A549 (cell line): ENCODE results near the gene LACRT.

Experiments used
- ESRRA ChIP-seq: fragments of 150-350 bp; IDR thresholded peaks from 2 replicates; pipeline ENCODE4 v1.6.1; 2014; ENCODE audit warnings: mild to moderate bottlenecking, low read length, borderline replicate concordance
- KDM1A ChIP-seq: fragments of 200-600 bp; sonication (generic); IDR thresholded peaks from 2 replicates; pipeline ENCODE4 v1.6.1; 2016; ENCODE audit warnings: low read depth, mild to moderate bottlenecking
- NFE2L2 ChIP-seq: fragments of 150-350 bp; conservative IDR thresholded peaks from 2 replicates; pipeline ENCODE4 v1.6.1; 2014; ENCODE audit warnings: low read length
- POLR2A ChIP-seq: IDR thresholded peaks from 2 replicates; pipeline ENCODE4 v1.6.1; 2012; ENCODE audit warnings: mild to moderate bottlenecking, low read length
- RNF2 ChIP-seq: fragments of 200-600 bp; sonication (generic); IDR thresholded peaks from 2 replicates; pipeline ENCODE4 v1.6.1; 2016; ENCODE audit warnings: low read depth, mild to moderate bottlenecking, antibody characterized with exemption, moderate library complexity, borderline replicate concordance
- TF ChIP-seq, protein P1 (sequence below): fragments of >200 bp; sonication (Bioruptor Twin); formaldehyde crosslinking; IDR thresholded peaks from 3 replicates; pipeline ENCODE4 v1.5.1; 2016
- TF ChIP-seq, protein P2 (sequence below): fragments of 450-650 bp; IDR thresholded peaks from 2 replicates; pipeline ENCODE4 v1.6.1; 2014; ENCODE audit warnings: antibody characterized with exemption
- TF ChIP-seq, protein P3 (sequence below): IDR thresholded peaks from 2 replicates; pipeline ENCODE4 v1.6.1; 2012

DNA sequence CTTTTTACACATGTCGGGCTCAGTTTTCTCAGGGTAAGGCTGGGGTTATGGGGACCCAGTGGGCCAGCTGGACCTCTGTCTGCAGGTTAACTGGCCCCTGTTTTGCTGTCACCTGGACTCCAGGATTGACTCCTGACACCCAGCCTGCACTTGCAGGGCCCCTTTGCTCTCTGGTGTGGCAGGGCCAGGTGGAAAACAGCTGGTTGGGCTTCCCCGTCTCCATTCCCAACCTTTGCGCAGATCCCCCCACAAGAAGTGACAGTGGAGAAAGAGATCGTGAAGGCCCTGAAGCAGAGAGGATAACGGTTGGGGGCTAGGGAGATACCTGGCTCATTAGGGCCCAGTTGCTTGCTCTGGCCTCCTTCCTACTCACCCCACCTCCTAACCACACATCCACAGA, 44.7 kb downstream of the LACRT start:
- TF ChIP-seq, protein P1, sequence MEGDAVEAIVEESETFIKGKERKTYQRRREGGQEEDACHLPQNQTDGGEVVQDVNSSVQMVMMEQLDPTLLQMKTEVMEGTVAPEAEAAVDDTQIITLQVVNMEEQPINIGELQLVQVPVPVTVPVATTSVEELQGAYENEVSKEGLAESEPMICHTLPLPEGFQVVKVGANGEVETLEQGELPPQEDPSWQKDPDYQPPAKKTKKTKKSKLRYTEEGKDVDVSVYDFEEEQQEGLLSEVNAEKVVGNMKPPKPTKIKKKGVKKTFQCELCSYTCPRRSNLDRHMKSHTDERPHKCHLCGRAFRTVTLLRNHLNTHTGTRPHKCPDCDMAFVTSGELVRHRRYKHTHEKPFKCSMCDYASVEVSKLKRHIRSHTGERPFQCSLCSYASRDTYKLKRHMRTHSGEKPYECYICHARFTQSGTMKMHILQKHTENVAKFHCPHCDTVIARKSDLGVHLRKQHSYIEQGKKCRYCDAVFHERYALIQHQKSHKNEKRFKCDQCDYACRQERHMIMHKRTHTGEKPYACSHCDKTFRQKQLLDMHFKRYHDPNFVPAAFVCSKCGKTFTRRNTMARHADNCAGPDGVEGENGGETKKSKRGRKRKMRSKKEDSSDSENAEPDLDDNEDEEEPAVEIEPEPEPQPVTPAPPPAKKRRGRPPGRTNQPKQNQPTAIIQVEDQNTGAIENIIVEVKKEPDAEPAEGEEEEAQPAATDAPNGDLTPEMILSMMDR: no peak
- TF ChIP-seq, protein P2, sequence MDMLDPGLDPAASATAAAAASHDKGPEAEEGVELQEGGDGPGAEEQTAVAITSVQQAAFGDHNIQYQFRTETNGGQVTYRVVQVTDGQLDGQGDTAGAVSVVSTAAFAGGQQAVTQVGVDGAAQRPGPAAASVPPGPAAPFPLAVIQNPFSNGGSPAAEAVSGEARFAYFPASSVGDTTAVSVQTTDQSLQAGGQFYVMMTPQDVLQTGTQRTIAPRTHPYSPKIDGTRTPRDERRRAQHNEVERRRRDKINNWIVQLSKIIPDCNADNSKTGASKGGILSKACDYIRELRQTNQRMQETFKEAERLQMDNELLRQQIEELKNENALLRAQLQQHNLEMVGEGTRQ: no peak
- TF ChIP-seq RNF2 (no peak), NFE2L2 (no peak), POLR2A (no peak), ESRRA (no peak), KDM1A (no peak)
- TF ChIP-seq, protein P3, sequence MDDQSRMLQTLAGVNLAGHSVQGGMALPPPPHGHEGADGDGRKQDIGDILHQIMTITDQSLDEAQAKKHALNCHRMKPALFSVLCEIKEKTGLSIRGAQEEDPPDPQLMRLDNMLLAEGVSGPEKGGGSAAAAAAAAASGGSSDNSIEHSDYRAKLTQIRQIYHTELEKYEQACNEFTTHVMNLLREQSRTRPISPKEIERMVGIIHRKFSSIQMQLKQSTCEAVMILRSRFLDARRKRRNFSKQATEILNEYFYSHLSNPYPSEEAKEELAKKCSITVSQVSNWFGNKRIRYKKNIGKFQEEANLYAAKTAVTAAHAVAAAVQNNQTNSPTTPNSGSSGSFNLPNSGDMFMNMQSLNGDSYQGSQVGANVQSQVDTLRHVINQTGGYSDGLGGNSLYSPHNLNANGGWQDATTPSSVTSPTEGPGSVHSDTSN: no peak
